ENCODE data around the gene SDR39U1.
A peak's percentile ranks its signal among the peaks of the same experiment; 100 is the strongest.

The SDR39U1 gene

GRCh38 chr14:24425704-24426103 lies 16.9 kb downstream of the SDR39U1 start:
- H3K27ac ChIP-seq = peak overlapping the region in 1 of 2 donors; percentile 2
- intact Hi-C loops (cut with DNase I; ENCODE audit: low total_unique reads) = no loop called here
- TF ChIP-seq CTCF (IDR thresholded peaks at IDR 0.05) = no peak
- H3K4me1 ChIP-seq = peaks cover 0 to 15% (median 9%) of the 10 kb centered on the region in 4 donors
- peaks cover 0 to 10% of the 10 kb centered on the region in 2 donors for H3K27me3 ChIP-seq
- no peak overlapping the region for H3K4me3 ChIP-seq
- no peak for DNase-seq
- H3K36me3 ChIP-seq = no peaks in the 10 kb centered on the region
- H3K9me3 ChIP-seq = no peaks in the 10 kb centered on the region

- DNase-seq = no peak
- intact Hi-C loops (cut with DNase I; ENCODE audit: low total_unique reads) = no loop called here
- Histone ChIP-seq H3K9me3 (no peaks in the 10 kb centered on the region), H3K36me3 (no peaks in the 10 kb centered on the region), H3K4me1 (peaks cover 0 to 8% (median 0%) of the 10 kb centered on the region in 4 donors), H3K4me3 (no peak overlapping the region), H3K27me3 (peaks cover 0 to 23% of the 10 kb centered on the region in 2 donors), H3K27ac (no peak overlapping the region)
- TF ChIP-seq CTCF (IDR thresholded peaks at IDR 0.05) = no peak
These were observed 19.6 kb downstream of the SDR39U1 start for GRCh38 chr14:24422694-24423601.

- Histone ChIP-seq H3K36me3 (no peaks in the 10 kb centered on the region), H3K27ac (no peak overlapping the region)
These were observed 20.3 kb downstream of the SDR39U1 start for GRCh38 chr14:24422261-24422660.

GRCh38 chr14:24418492-24418873 lies 24.1 kb downstream of the SDR39U1 start:
- no peak for TF ChIP-seq CTCF (IDR thresholded peaks at IDR 0.05)
- intact Hi-C loops (cut with DNase I; ENCODE audit: low total_unique reads) = no loop called here
- no peak overlapping the region for H3K27ac ChIP-seq

More at GRCh38 chr14:24422261-24422660, 20.3 kb downstream of the SDR39U1 start:
- intact Hi-C loops (cut with DNase I; ENCODE audit: low total_unique reads) = no loop called here
- Histone ChIP-seq H3K4me3 (no peak overlapping the region), H3K9me3 (no peaks in the 10 kb centered on the region), H3K4me1 (peaks cover 0 to 8% (median 0%) of the 10 kb centered on the region in 4 donors), H3K27me3 (peaks cover 0 to 30% of the 10 kb centered on the region in 2 donors)
- no peak for TF ChIP-seq CTCF (IDR thresholded peaks at IDR 0.05)
- DNase-seq = no peak

GRCh38 chr14:24417832-24418491 lies 24.6 kb downstream of the SDR39U1 start:
- Histone ChIP-seq H3K4me3 (no peak overlapping the region), H3K27ac (no peak overlapping the region), H3K36me3 (peaks cover 3 to 32% (median 18%) of the 10 kb centered on the region in 3 donors), H3K27me3 (peaks cover 0 to 33% of the 10 kb centered on the region in 2 donors), H3K9me3 (no peaks in the 10 kb centered on the region), H3K4me1 (peaks cover 0 to 8% (median 0%) of the 10 kb centered on the region in 4 donors)
- intact Hi-C loops (cut with DNase I; ENCODE audit: low total_unique reads) = no loop called here
- no peak for TF ChIP-seq CTCF (IDR thresholded peaks at IDR 0.05)
- no peak for DNase-seq

More at GRCh38 chr14:24418492-24418873, 24.1 kb downstream of the SDR39U1 start:
- DNase-seq = no peak
- H3K9me3 ChIP-seq = no peaks in the 10 kb centered on the region
- H3K36me3 ChIP-seq = peaks cover 3 to 27% (median 16%) of the 10 kb centered on the region in 3 donors
- no peak overlapping the region for H3K4me3 ChIP-seq
- peaks cover 0 to 33% of the 10 kb centered on the region in 2 donors for H3K27me3 ChIP-seq
- H3K4me1 ChIP-seq = peaks cover 0 to 8% (median 0%) of the 10 kb centered on the region in 4 donors

Measured in tibial artery (tissue), 4 donors.